Naive thymus-derived CD4-positive, alpha-beta T cell (primary cell): Measurements from ENCODE around the gene DRAM1. TPM values are rescaled to one million over a fixed set of nuclear protein-coding genes. Genes with fewer than 3 reads are reported as not detected.
"Not testable (repeated sequence)": the region's sequence is repeated elsewhere in the genome, so short reads cannot be mapped to it uniquely, and the experiment has no call there.

ENCODE experiments used
- ATAC-seq: fragments of 150-1000 bp; cut with Tn5 transposase; 2 replicates; pipeline ENCODE4 v1.10.0; 2021; ENCODE audit warnings: mild to moderate bottlenecking, moderate library complexity
- CTCF ChIA-PET: fragments of 350-600 bp; sonication (Branson Sonifier 250); formaldehyde crosslinking; loops from one replicate; lab custom pipeline; 2021; ENCODE audit warnings: antibody characterized with exemption; lab: Charles Lee
- POLR2A ChIA-PET: fragments of 350-600 bp; sonication (Branson Sonifier 250); formaldehyde crosslinking; loops from one replicate; lab custom pipeline; 2021; ENCODE audit warnings: antibody characterized with exemption, inconsistent platforms; lab: Charles Lee
- DNase-seq, 9 donors: peaks; one replicate each; pipeline versions ENCODE4 v3.0.0 to v3.0.0-alpha.2; 2020 to 2022; ENCODE audit warnings: mixed read lengths in 1 of 9
- H3K27ac ChIP-seq: one replicate; pipeline ENCODE4 v1.7.0; 2013; ENCODE audit warnings: mild to moderate bottlenecking, low read depth, low read length, moderate library complexity
- H3K27me3 ChIP-seq, 2 donors: one replicate each; pipeline ENCODE4 v1.7.0; 2013; ENCODE audit warnings: low read length in 2 of 2, mild to moderate bottlenecking in 2 of 2, moderate library complexity in 2 of 2; ENCODE audit not compliant: control insufficient read depth in 2 of 2, insufficient read depth in 2 of 2
- H3K36me3 ChIP-seq, 3 experiments: 1 replicate in 2 of 3; 2 replicates in 1 of 3; pipeline ENCODE4 v1.7.0; 2013; ENCODE audit warnings: low read length in 3 of 3, mild to moderate bottlenecking in 3 of 3, moderate library complexity in 1 of 3; ENCODE audit not compliant: insufficient read depth in 3 of 3, control insufficient read depth in 2 of 3
- H3K4me1 ChIP-seq, 2 donors: one replicate each; pipeline ENCODE4 v1.7.0; 2013; ENCODE audit warnings: low read length in 2 of 2, mild to moderate bottlenecking in 2 of 2, moderate library complexity in 1 of 2; ENCODE audit not compliant: control insufficient read depth in 2 of 2, insufficient read depth in 2 of 2
- H3K4me3 ChIP-seq: 2 replicates; pipeline ENCODE4 v1.7.0; 2013; ENCODE audit warnings: mild to moderate bottlenecking, low read length
- H3K9me3 ChIP-seq, 3 experiments: 1 replicate in 2 of 3; 2 replicates in 1 of 3; pipeline ENCODE4 v1.7.0; 2013; ENCODE audit warnings: low read length in 3 of 3; ENCODE audit not compliant: control insufficient read depth in 2 of 3
- H3K27ac Mint-ChIP-seq, 9 donors: one replicate each; pipeline ENCODE4 v1.8.0; 2020 to 2022; ENCODE audit warnings: mixed read lengths in 9 of 9, mild to moderate bottlenecking in 8 of 9, moderate library complexity in 5 of 9, inconsistent platforms in 2 of 9
- H3K27me3 Mint-ChIP-seq, 5 donors: one replicate each; pipeline ENCODE4 v1.8.0; 2021 to 2022; ENCODE audit warnings: mixed read lengths in 5 of 5, mild to moderate bottlenecking in 1 of 5
- H3K36me3 Mint-ChIP-seq, 5 donors: one replicate each; pipeline ENCODE4 v1.8.0; 2020 to 2022; ENCODE audit warnings: mixed read lengths in 5 of 5, mild to moderate bottlenecking in 3 of 5, inconsistent platforms in 1 of 5
- H3K4me1 Mint-ChIP-seq, 7 donors: one replicate each; pipeline ENCODE4 v1.8.0; 2020 to 2022; ENCODE audit warnings: mixed read lengths in 7 of 7, mild to moderate bottlenecking in 3 of 7, inconsistent platforms in 1 of 7
- H3K4me3 Mint-ChIP-seq, 10 donors: one replicate each; pipeline ENCODE4 v1.8.0; 2020 to 2022; ENCODE audit warnings: mild to moderate bottlenecking in 10 of 10, mixed read lengths in 10 of 10, moderate library complexity in 6 of 10, inconsistent platforms in 2 of 10
- H3K9me3 Mint-ChIP-seq, 11 donors: one replicate each; pipeline ENCODE4 v1.8.0; 2020 to 2022; ENCODE audit warnings: mixed read lengths in 11 of 11, mild to moderate bottlenecking in 4 of 11, inconsistent platforms in 1 of 11, moderate library complexity in 1 of 11
- intact Hi-C, 2 donors: fragments of 100-400 bp; cut with micrococcal nuclease; formaldehyde crosslinking; loops; one replicate each; pipeline ENCODE4 v1.15.1; 2023
- polyA plus RNA-seq, 2 donors: library from polyadenylated mRNA; unstranded; fragments of 300-500 nt; fragmentation: Illumina TruSeq; gene quantifications; one replicate each; pipeline ENCODE4 v1.2.3, GENCODE V29; 2021
- total RNA-seq, 6 experiments: library from RNA in 5 of 6; stranded (reverse) in 5 of 6; gene quantifications; 1 replicate in 5 of 6; 2 replicates in 1 of 6; pipeline ENCODE4 v1.2.3 and lab custom pipeline; 2021 to 2026

DRAM1 gene
- total and polyA plus RNA-seq, 7 experiments from 2014 or later: 1.4 to 9.5 (median 2.4) TPM

GRCh38 chr12:101866615-101867373, 10.6 kb upstream of the DRAM1 start:
- intact Hi-C loops: no loop called here
- Histone ChIP-seq H3K27ac (no peak overlapping the region), H3K9me3 (no peaks in the 10 kb centered on the region), H3K4me3 (no peak overlapping the region), H3K36me3 (no peaks in the 10 kb centered on the region), H3K4me1 (no peaks in the 10 kb centered on the region), H3K27me3 (no peaks in the 10 kb centered on the region)
- H3K27me3 Mint-ChIP-seq: peaks cover 0 to 8% (median 0%) of the 10 kb centered on the region in 5 donors
- no peak overlapping the region for H3K4me3 Mint-ChIP-seq
- POLR2A ChIA-PET: no interaction called here
- peaks cover 0 to 9% (median 0%) of the 10 kb centered on the region in 7 donors for H3K4me1 Mint-ChIP-seq
- ATAC-seq (no peak), DNase-seq (no peak)
- no peak overlapping the region for H3K27ac Mint-ChIP-seq
- peaks cover 0 to 3% (median 0%) of the 10 kb centered on the region in 5 donors for H3K36me3 Mint-ChIP-seq
- CTCF ChIA-PET: no interaction called here
- peaks cover 0 to 9% (median 0%) of the 10 kb centered on the region in 11 donors for H3K9me3 Mint-ChIP-seq

GRCh38 chr12:101867619-101868018, 9.8 kb upstream of the DRAM1 start:
- H3K9me3 ChIP-seq, H3K4me1 ChIP-seq, H3K4me3 Mint-ChIP-seq, intact Hi-C loops, H3K4me1 Mint-ChIP-seq, H3K36me3 Mint-ChIP-seq, H3K36me3 ChIP-seq, CTCF ChIA-PET, H3K27ac Mint-ChIP-seq, H3K27me3 Mint-ChIP-seq, H3K9me3 Mint-ChIP-seq, H3K4me3 ChIP-seq, H3K27ac ChIP-seq, DNase-seq, ATAC-seq, H3K27me3 ChIP-seq, POLR2A ChIA-PET: not testable (repeated sequence)

GRCh38 chr12:101870925-101871324, 6.5 kb upstream of the DRAM1 start:
- Histone ChIP-seq H3K27me3 (no peaks in the 10 kb centered on the region), H3K4me3 (no peak overlapping the region), H3K36me3 (no peaks in the 10 kb centered on the region), H3K27ac (no peak overlapping the region), H3K9me3 (no peaks in the 10 kb centered on the region), H3K4me1 (no peaks in the 10 kb centered on the region)
- H3K27ac Mint-ChIP-seq: no peak overlapping the region
- intact Hi-C loops: no loop called here
- peaks cover 0 to 2% (median 0%) of the 10 kb centered on the region in 7 donors for H3K4me1 Mint-ChIP-seq
- H3K27me3 Mint-ChIP-seq: peaks cover 0 to 2% (median 0%) of the 10 kb centered on the region in 5 donors
- H3K9me3 Mint-ChIP-seq: peaks cover 0 to 2% (median 0%) of the 10 kb centered on the region in 11 donors
- no peak overlapping the region for H3K4me3 Mint-ChIP-seq
- DNase-seq (no peak), ATAC-seq (no peak)
- POLR2A ChIA-PET: no interaction called here
- CTCF ChIA-PET: no interaction called here
- H3K36me3 Mint-ChIP-seq: no peaks in the 10 kb centered on the region

- Mint-ChIP-seq H3K9me3 (no peaks in the 10 kb centered on the region), H3K4me1 (peaks cover 8 to 12% (median 11%) of the 10 kb centered on the region in 7 donors), H3K27me3 (peaks cover 0 to 4% (median 0%) of the 10 kb centered on the region in 5 donors), H3K4me3 (peak overlapping the region in 2 of 10 donors; percentile 3 to 30), H3K36me3 (peaks cover 0 to 1% (median 0%) of the 10 kb centered on the region in 5 donors), H3K27ac (peak overlapping the region in 3 of 9 donors; percentile 5 to 28 (median 11))
- Histone ChIP-seq H3K4me1 (peaks cover 0 to 6% of the 10 kb centered on the region in 2 donors), H3K9me3 (no peaks in the 10 kb centered on the region), H3K4me3 (no peak overlapping the region), H3K36me3 (peaks cover 0 to 5% (median 0%) of the 10 kb centered on the region in 3 experiments), H3K27ac (no peak overlapping the region), H3K27me3 (no peaks in the 10 kb centered on the region)
- CTCF ChIA-PET: no interaction called here
- ATAC-seq: no peak
- DNase-seq: no peak
- POLR2A ChIA-PET: no interaction called here
- intact Hi-C loops: loop anchor here (5.0 kb wide), 2 partner anchors 187 to 593 kb away; partner anchors contain the start of genes UTP20 (in 1 of the 2) and WASHC3 (in 1 of the 2)
Measured at GRCh38 chr12:101875162-101875561, 2.2 kb upstream of the DRAM1 start.

- peaks cover 0 to 6% of the 10 kb centered on the region in 2 donors for H3K4me1 ChIP-seq
- DNase-seq (no peak), ATAC-seq (no peak)
- ChIA-PET POLR2A (no interaction called here), CTCF (no interaction called here)
- H3K27me3 ChIP-seq: no peaks in the 10 kb centered on the region
- Mint-ChIP-seq H3K9me3 (no peaks in the 10 kb centered on the region), H3K4me3 (peak overlapping the region; percentile 37 to 95 (median 84)), H3K4me1 (peaks cover 8 to 15% (median 12%) of the 10 kb centered on the region in 7 donors), H3K36me3 (peaks cover 0 to 2% (median 0%) of the 10 kb centered on the region in 5 donors), H3K27ac (peak overlapping the region; percentile 68 to 90 (median 76)), H3K27me3 (peaks cover 0 to 4% (median 0%) of the 10 kb centered on the region in 5 donors)
- peak overlapping the region; percentile 56 for H3K4me3 ChIP-seq
- no peaks in the 10 kb centered on the region for H3K9me3 ChIP-seq
- intact Hi-C loops: loop anchor here (2.0 to 5.0 kb wide), 4 partner anchors 46 to 594 kb away; partner anchors contain the start of genes GNPTAB (in 1 of the 2), NUP37 (in 1 of the 2), PARPBP (in 1 of the 2) and UTP20 (in 1 of the 2)
- peak overlapping the region; percentile 78 for H3K27ac ChIP-seq
- peaks cover 0 to 5% (median 0%) of the 10 kb centered on the region in 3 experiments for H3K36me3 ChIP-seq
Measured at GRCh38 chr12:101876322-101876860, 989 bp upstream of the DRAM1 start.

GRCh38 chr12:101877806-101878242, 444 bp downstream of the DRAM1 start:
- CTCF ChIA-PET: no interaction called here
- no peaks in the 10 kb centered on the region for H3K9me3 ChIP-seq
- DNase-seq: peak in 4 of 9 donors; percentile 7 to 11 (median 8)
- peak overlapping the region; percentile 78 for H3K27ac ChIP-seq
- peaks cover 0 to 6% of the 10 kb centered on the region in 2 donors for H3K4me1 ChIP-seq
- Mint-ChIP-seq H3K27ac (peak overlapping the region; percentile 32 to 89 (median 81)), H3K9me3 (no peaks in the 10 kb centered on the region), H3K27me3 (peaks cover 0 to 4% (median 0%) of the 10 kb centered on the region in 5 donors), H3K4me3 (peak overlapping the region; percentile 76 to 95 (median 92)), H3K4me1 (peaks cover 8 to 18% (median 12%) of the 10 kb centered on the region in 7 donors), H3K36me3 (peaks cover 0 to 3% (median 0%) of the 10 kb centered on the region in 5 donors)
- no peaks in the 10 kb centered on the region for H3K27me3 ChIP-seq
- POLR2A ChIA-PET: interaction anchor here (1.0 kb wide), 1 partner anchor 48 kb away, joined by 3 read pairs; no protein-coding TSS in a partner anchor
- intact Hi-C loops: loop anchor here (1.0 to 5.0 kb wide), 8 partner anchors 47 to 596 kb away; partner anchors contain the start of genes CHPT1 (in 1 of the 2), GNPTAB (in 1 of the 2), NUP37 (in 1 of the 2) and PARPBP (in 1 of the 2)
- H3K36me3 ChIP-seq: peaks cover 0 to 5% (median 0%) of the 10 kb centered on the region in 3 experiments
- H3K4me3 ChIP-seq: peak overlapping the region; percentile 56
- no peak for ATAC-seq
